SH-SY5Y (cell line): ENCODE results near the gene DCTD.

ENCODE experiments used
- GATA2 ChIP-seq: IDR thresholded peaks from 2 replicates; pipeline ENCODE4 v1.6.1; 2011; ENCODE audit warnings: mild to moderate bottlenecking, low read depth, low read length
- GATA3 ChIP-seq: IDR thresholded peaks from 2 replicates; pipeline ENCODE4 v1.6.1; 2011; ENCODE audit warnings: low read depth, mild to moderate bottlenecking, low read length, moderate library complexity

Gene DCTD

DNA sequence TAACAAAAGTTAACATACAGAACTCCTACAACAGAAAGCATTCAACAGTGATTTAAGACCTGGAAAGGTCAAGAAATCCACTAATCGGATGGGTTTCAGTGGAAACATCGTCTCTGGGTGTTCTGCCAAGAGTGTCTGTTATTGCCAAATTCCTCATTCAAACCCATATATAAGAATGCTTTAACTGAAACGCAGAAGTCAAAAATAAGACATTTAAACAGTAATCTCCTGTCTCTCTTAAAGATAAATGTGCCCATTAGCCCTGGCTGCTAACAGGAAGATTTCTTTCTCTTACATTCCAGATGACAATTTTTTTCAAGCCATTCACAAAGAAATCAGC is 31.5 kb downstream of the DCTD start:
- no peak for TF ChIP-seq GATA3
- TF ChIP-seq GATA2: no peak

GRCh38 chr4:182885022-182885737 is 32.0 kb downstream of the DCTD start:
- TF ChIP-seq GATA2 (no peak), GATA3 (no peak)

- TF ChIP-seq GATA3: no peak
- no peak for TF ChIP-seq GATA2
These were observed 33.1 kb downstream of the DCTD start for GRCh38 chr4:182884040-182884439.

- TF ChIP-seq GATA2: no peak
- no peak for TF ChIP-seq GATA3
These were observed 33.8 kb downstream of the DCTD start for GRCh38 chr4:182883351-182883750.

DNA sequence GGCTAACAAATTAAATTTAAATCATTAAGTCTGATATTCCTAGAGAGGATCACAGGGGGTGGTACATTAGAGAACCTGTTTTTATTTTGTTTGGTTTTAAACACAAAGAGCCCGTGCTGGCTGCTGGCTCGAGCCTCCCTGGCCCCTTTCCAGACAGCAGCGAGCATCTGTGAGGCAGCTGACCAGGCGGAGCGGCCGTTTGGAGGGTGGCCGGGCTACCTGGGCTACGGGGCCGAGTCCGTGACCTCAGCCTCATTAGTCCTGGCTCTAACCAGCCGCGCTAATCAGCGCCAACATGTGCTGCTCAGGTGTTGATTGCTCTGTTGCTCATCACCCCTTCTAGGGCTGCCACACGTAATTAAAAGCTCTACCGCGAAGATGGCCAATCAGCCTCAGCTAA is 35.3 kb downstream of the DCTD start:
- TF ChIP-seq GATA3: no peak
- no peak for TF ChIP-seq GATA2

DNA sequence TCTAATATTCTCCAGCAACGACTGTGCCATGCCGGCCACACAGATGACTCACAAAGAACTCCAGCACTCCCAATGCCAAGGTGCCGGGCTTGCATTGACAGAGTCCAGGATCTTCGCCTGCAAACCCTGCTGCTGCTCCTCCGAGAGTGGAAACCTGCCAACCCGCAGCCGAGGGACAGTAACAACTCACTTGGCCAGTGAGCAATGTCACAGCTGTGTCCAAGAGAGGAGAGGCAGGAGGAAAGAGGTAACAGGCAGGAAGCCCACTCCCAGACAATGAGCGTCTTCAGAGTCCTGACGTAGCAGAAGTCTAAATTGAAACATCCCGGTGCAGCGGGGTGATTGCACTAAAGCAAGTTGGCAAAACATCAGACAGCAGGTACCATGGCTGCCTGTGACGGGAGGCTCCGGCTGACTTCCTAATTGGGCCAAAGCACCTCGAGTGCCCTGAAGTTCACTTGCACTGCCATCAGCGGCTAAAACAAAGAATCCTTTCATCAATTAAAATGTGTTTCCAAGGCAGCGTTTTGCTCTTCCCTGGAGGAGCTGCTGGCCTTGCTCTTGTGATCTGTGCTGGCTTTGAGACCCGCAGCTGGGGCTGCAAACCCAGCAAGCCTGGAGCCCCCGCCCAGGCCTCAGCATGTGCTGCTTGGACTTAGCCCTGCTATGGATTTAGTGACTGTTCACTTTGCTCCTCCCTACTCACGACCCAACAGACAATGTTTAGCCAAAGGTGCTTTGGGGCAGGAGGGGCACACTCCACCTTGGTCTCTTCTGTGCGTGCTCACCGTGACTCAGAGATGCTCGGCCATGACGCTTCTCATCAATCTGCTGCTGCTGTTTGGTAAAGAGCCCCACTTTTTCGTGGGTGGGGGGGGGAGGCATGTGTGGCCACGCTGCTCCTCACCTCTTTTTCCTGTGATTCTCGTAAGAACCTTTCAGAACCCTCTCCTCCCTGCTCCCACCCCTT is 36.5 kb downstream of the DCTD start:
- TF ChIP-seq GATA3 (no peak), GATA2 (no peak)

DNA sequence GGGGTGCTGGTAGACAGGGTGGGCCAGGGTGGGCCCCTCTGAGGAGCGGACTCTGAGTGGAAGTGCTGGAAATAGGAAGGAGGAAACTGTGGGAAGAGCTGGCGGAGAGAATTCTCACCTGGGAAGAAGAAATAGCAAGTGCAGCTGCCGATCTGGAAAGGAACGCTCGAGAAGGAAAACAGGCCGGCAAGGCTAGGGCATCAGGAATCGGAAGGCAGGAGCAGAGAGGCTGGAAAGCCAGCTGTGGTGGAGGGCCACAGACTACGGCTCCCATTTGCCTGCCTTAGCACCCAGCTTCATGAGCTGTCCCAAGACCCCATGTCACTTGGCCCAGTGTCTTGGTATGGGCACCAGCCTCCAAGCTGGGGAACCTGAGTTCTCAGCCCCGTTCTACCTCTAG is 37.3 kb downstream of the DCTD start:
- no peak for TF ChIP-seq GATA2
- no peak for TF ChIP-seq GATA3

DNA sequence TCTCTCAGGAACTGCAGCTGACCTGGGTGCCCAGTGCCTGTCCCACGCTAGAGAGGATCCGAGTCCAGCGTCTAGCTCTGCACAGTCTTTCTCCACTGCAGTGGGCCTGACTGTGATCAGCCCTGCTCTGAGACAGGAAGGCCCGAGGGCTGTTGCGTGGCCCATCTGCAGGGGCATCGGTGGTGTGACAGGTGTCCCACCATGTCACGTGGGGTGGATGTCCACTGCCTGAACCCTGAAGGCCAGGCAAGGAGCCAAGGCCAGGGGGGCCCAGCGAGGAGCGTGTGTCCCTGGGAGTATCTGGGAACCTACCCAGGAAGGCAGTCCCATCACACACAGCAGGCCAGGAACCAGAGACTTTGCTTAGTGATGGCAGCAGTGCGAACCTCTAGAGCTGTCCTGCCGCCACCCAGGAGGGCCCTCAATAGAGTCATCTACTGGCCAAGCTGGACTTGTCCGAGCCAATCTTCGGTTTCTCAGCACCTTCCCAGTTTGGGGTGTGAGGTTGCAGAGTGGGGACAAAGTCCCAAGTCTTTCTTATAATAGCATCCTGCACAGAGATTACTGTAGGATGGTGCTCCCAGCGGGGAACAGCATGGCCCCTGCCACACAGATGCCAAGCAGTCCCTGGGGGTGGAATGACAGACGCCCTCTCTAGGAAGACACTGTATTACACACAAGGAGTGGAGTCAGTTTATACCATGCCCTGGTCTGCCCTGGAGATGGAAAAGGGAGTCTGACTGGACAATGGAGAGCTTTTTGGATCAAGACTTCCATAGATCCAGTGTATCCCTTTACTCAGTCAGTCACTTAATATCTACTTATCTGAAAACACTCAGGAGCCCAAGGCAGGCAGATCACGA is 38.3 kb downstream of the DCTD start:
- TF ChIP-seq GATA3 (no peak), GATA2 (no peak)

DNA sequence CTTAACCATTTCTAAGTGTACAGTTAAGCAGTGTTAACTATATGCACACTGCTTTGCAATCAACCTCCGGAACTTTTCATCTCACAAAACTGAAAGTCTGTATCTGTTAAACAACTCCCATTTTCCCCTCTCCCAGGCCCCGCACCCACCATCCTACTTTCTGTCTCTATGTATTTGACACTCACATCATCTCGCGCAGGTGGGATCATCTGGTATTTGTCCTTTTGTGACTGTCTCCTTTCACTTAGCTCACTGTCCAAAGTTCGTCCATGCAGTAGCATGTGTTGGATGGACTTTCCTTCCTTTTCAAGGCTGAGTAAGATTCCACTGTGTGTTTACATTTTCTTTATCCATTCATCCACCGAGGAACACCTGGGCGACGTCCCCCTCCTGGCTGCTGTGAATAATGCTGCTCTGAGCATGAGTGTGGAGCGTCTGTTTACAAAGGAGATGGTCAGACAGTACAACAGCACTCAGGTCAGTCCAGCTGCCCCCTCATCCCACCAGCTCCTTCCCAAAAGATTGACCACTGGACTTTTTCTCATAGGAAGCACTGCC is 39.8 kb downstream of the DCTD start:
- TF ChIP-seq GATA3 (no peak), GATA2 (no peak)

GRCh38 chr4:182876427-182876826 is 40.8 kb downstream of the DCTD start:
- TF ChIP-seq GATA2 (no peak), GATA3 (no peak)

GRCh38 chr4:182875453-182876405 is 41.5 kb downstream of the DCTD start:
- TF ChIP-seq GATA3: no peak
- no peak for TF ChIP-seq GATA2

DNA sequence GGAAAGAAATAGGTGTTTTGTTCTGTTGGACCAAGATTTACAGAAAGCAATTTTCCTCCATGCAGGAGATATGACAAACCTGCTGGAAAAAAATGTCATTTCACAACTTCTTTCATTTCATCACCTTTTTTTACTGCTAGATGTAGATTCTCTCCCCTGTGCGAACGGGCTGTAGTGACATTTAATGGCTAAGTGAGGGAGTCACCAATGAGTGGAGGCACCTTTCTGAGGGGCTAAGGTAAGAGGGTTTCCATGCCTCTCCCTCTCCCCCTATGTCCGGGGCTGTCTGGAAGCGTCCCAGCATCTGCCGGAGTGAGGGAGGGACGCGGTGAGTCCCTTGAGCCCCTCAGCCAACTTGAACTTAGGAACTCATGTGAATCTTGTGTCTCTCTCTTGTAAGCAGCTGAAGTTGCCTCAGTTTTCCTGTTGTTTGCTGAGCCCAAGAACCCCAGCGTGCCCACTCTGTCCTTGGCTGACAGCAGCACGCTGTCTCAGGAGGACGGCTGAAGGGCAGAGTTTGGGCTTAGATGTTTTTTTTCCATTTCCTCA is 42.3 kb downstream of the DCTD start:
- TF ChIP-seq GATA2 (no peak), GATA3 (no peak)
